GM12878 (cell line): ENCODE measurements around the gene TECTA. TPM values are rescaled to one million over a fixed set of nuclear protein-coding genes. Genes with fewer than 3 reads are reported as not detected.

Experiments used
- ATAC-seq: fragments of 200-7000 bp; cut with Tn5 transposase; 3 replicates; pipeline ENCODE4 v1.9.1; 2020; ENCODE audit warnings: mild to moderate bottlenecking, moderate library complexity
- BruUV-seq: library from RNA; stranded (reverse); fragments of 400-500 nt; replicated peaks from 2 replicates; lab custom pipeline; 2021; lab: Mats Ljungman, UMichigan
- CTCF ChIA-PET: fragments of 300-600 bp; sonication (Branson Sonifier 250); formaldehyde crosslinking; extraction: SDS; loops from one replicate; lab custom pipeline; 2021; ENCODE audit warnings: inconsistent platforms; lab: Yijun Ruan, JAX
- POLR2A ChIA-PET: fragments of 350-600 bp; formaldehyde crosslinking; extraction: SDS; loops from one replicate; lab custom pipeline; 2021; ENCODE audit warnings: inconsistent platforms; lab: Charles Lee
- RAD21 ChIA-PET: fragments of 300-600 bp; sonication (Branson Sonifier 250); formaldehyde crosslinking; loops from one replicate; lab custom pipeline; 2023; ENCODE audit warnings: antibody characterized with exemption; ENCODE audit not compliant: unreplicated experiment; lab: Charles Lee
- SMC1A ChIA-PET: fragments of 300-600 bp; sonication (Branson Sonifier 250); formaldehyde crosslinking; loops from one replicate; lab custom pipeline; 2023; ENCODE audit not compliant: unreplicated experiment, uncharacterized antibody; lab: Charles Lee
- DNase-seq: peaks from one replicate; pipeline ENCODE4 v3.0.0-alpha.2; 2011; ENCODE audit warnings: low read depth, low spot score
- FAIRE-seq: peaks from 3 replicates; lab custom pipeline; 2011; peaks lifted over from hg19 to GRCh38; lab: Jason Lieb, UNC
- H2AFZ ChIP-seq: 2 replicates; pipeline ENCODE4 v1.6.0; 2011; ENCODE audit warnings: low read depth, low read length, control low read depth; ENCODE audit not compliant: control insufficient read depth
- H3K27ac ChIP-seq: 2 replicates; pipeline ENCODE4 v1.5.1; 2011; ENCODE audit warnings: control low read depth; ENCODE audit not compliant: control insufficient read depth, insufficient read depth
- H3K27me3 ChIP-seq, 2 experiments: replicated peaks in 1 of 2; 2 replicates each; pipeline versions ENCODE4 v1.6.0 to v1.6.1; 2011; ENCODE audit warnings: low read length in 1 of 2; ENCODE audit not compliant: control insufficient read depth in 2 of 2, insufficient read depth in 2 of 2
- H3K36me3 ChIP-seq, 2 experiments: 2 replicates each; pipeline ENCODE4 v1.5.1; 2011; ENCODE audit warnings: low read length in 1 of 2; ENCODE audit not compliant: control insufficient read depth in 2 of 2, insufficient read depth in 2 of 2
- H3K4me1 ChIP-seq: 2 replicates; pipeline ENCODE4 v1.6.1; 2011; ENCODE audit warnings: mild to moderate bottlenecking, low read length, moderate library complexity, mixed read lengths; ENCODE audit not compliant: control insufficient read depth, insufficient read depth
- H3K4me2 ChIP-seq: 2 replicates; pipeline ENCODE4 v1.6.0; 2011; ENCODE audit warnings: control low read depth; ENCODE audit not compliant: control insufficient read depth, insufficient read depth
- H3K4me3 ChIP-seq: fragments of 200-600 bp; sonication (generic); 2 replicates; pipeline ENCODE4 v1.5.1; 2016
- H3K79me2 ChIP-seq: 2 replicates; pipeline ENCODE4 v1.6.0; 2011; ENCODE audit warnings: low read length; ENCODE audit not compliant: control insufficient read depth, insufficient read depth
- H3K9ac ChIP-seq: 2 replicates; pipeline ENCODE4 v1.8.0; 2011; ENCODE audit warnings: low read length, control low read depth, mixed read lengths; ENCODE audit not compliant: control insufficient read depth, insufficient read depth
- H3K9me3 ChIP-seq: replicated peaks from 3 replicates; pipeline ENCODE4 v1.5.1; 2011; ENCODE audit warnings: mild to moderate bottlenecking, low read length; ENCODE audit not compliant: control insufficient read depth, insufficient read depth
- H4K20me1 ChIP-seq: 2 replicates; pipeline ENCODE4 v1.6.0; 2011; ENCODE audit not compliant: control insufficient read depth, insufficient read depth
- BCL11A ChIP-seq: IDR thresholded peaks from 2 replicates; pipeline ENCODE4 v1.6.1; 2011; ENCODE audit warnings: low read depth, low read length
- EED ChIP-seq: sonication (generic); IDR thresholded peaks from 2 replicates; pipeline ENCODE4 v1.6.1; 2016; ENCODE audit warnings: antibody characterized with exemption, low read depth
- GABPA ChIP-seq: IDR thresholded peaks from 2 replicates; pipeline ENCODE4 v1.6.1; 2014; ENCODE audit warnings: antibody characterized with exemption, low read depth, mild to moderate bottlenecking, inconsistent platforms
- NBN ChIP-seq: fragments of 450-650 bp; IDR thresholded peaks from 2 replicates; pipeline ENCODE4 v1.6.1; 2016
- NRF1 ChIP-seq: conservative IDR thresholded peaks from 2 replicates; pipeline ENCODE4 v1.6.1; 2011; ENCODE audit warnings: mild to moderate bottlenecking, low read depth, low read length, improper control_type of control experiment
- SREBF2 ChIP-seq: IDR thresholded peaks from 2 replicates; pipeline ENCODE4 v1.6.1; 2012; ENCODE audit warnings: mild to moderate bottlenecking, low read length
- TAF1 ChIP-seq: IDR thresholded peaks from 2 replicates; pipeline ENCODE4 v1.6.1; 2011; ENCODE audit warnings: mild to moderate bottlenecking, low read depth, low read length, borderline replicate concordance
- ZSCAN29 ChIP-seq: fragments of 450-650 bp; IDR thresholded peaks from 2 replicates; pipeline ENCODE4 v1.6.1; 2017; ENCODE audit warnings: mild to moderate bottlenecking, moderate library complexity
- WGBS: methylation state at CpG from one replicate; pipeline ENCODE4 v1.1.6; 2016; ENCODE audit warnings: low lambda C conversion rate; ENCODE audit not compliant: insufficient replicate concordance, insufficient coverage; ENCODE audit errors: missing lambda C conversion rate; 5-methylcytosine and 5-hydroxymethylcytosine counted together
- in situ Hi-C: fragments of 300-500 bp; cut with MboI; formaldehyde crosslinking; loops from 9 replicates; pipeline ENCODE4 v1.14.3; 2018; ENCODE audit warnings: mixed read lengths
- intact Hi-C: fragments of 100-400 bp; cut with micrococcal nuclease; formaldehyde crosslinking; loops from one replicate; pipeline ENCODE4 v1.14.2; 2022; ENCODE audit not compliant: unreplicated experiment
- polyA plus RNA-seq, 11 experiments: library from polyadenylated mRNA; depleted of rRNA in 4 of 11; unstranded in 6 of 11; stranded (reverse) in 5 of 11; fragments of >200 nt; fragmentation: Nextera tagmentation in 4 of 11; fragmentation: Illumina TruSeq in 1 of 11; extraction: Ambion mirVana in 4 of 11; extraction: Trizol in 1 of 11; gene quantifications; 1 replicate in 1 of 11; 2 replicates in 10 of 11; pipeline versions ENCODE4 v1.2.1 to v1.2.3, GENCODE V29; 2011 to 2016; ENCODE audit warnings: inconsistent platforms in 2 of 11, missing spikeins in 2 of 11, low read depth in 1 of 11
- total RNA-seq, 4 experiments: library from RNA; depleted of rRNA in 3 of 4; stranded (reverse); fragments of >200 nt in 3 of 4; fragmentation: Illumina TruSeq in 1 of 4; extraction: Trizol in 1 of 4; gene quantifications; 2 replicates each; pipeline versions ENCODE4 v1.2.1 to v1.2.3, GENCODE V29; 2013 to 2021
- TF ChIP-seq, protein P1 (sequence below): fragments of 450-650 bp; formaldehyde crosslinking; IDR thresholded peaks from 2 replicates; pipeline ENCODE4 v1.4.0; 2022; ENCODE audit warnings: mild to moderate bottlenecking, moderate library complexity

The TECTA gene
- total and polyA plus RNA-seq, 10 of the 15 experiments (the other 5 are each of a cell fraction or from before 2014, with no cell fraction given), result under 0.01 to 0.14 (median 0.05) TPM; not detected in 1

DNA sequence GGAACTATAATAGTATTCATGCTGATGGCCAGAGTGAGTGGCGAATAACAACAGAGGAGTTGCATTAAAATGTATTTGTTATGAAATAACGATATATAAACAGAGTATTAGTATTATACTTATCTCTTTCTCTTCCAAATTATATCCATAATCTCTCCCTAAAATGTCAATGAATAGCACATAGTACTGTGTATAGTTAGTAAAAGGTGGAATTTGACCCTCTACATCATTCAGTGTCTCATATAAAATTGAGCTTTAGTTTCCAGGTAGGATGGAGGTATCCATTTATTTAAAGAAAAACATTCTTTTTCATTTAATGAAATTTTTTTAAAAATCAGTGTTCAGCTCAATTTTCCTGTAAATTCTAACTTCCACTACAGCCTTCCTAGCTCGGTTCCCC, 34.4 kb upstream of the TECTA start:
- Histone ChIP-seq H3K4me1 (peaks cover 14% of the 10 kb centered on the region; the same call in 1 of the 2 replicates), H3K4me3 (no peak overlapping the region), H4K20me1 (no peaks in the 10 kb centered on the region), H2AFZ (no peak overlapping the region), H3K79me2 (no peaks in the 10 kb centered on the region), H3K9me3 (no peaks in the 10 kb centered on the region; the same call in 2 of the 3 replicates), H3K4me2 (no peak overlapping the region), H3K36me3 (peaks cover 0 to 2% of the 10 kb centered on the region in 2 experiments; a peak in 2 of 4 replicates), H3K27ac (no peak overlapping the region), H3K27me3 (no peaks in the 10 kb centered on the region), H3K9ac (no peak overlapping the region)
- DNase-seq, result no peak
- in situ Hi-C loops (no loop called here), intact Hi-C loops (no loop called here)
- SMC1A ChIA-PET, result interaction anchor here (1.0 to 1.5 kb wide), 6 partner anchors 9 to 76 kb away, joined by 3 to 7 read pairs (median 4); no protein-coding TSS in a partner anchor
- ATAC-seq, result no peak
- no peak for TF ChIP-seq NRF1
- TF ChIP-seq ZSCAN29, result no peak
- TF ChIP-seq, protein P1, sequence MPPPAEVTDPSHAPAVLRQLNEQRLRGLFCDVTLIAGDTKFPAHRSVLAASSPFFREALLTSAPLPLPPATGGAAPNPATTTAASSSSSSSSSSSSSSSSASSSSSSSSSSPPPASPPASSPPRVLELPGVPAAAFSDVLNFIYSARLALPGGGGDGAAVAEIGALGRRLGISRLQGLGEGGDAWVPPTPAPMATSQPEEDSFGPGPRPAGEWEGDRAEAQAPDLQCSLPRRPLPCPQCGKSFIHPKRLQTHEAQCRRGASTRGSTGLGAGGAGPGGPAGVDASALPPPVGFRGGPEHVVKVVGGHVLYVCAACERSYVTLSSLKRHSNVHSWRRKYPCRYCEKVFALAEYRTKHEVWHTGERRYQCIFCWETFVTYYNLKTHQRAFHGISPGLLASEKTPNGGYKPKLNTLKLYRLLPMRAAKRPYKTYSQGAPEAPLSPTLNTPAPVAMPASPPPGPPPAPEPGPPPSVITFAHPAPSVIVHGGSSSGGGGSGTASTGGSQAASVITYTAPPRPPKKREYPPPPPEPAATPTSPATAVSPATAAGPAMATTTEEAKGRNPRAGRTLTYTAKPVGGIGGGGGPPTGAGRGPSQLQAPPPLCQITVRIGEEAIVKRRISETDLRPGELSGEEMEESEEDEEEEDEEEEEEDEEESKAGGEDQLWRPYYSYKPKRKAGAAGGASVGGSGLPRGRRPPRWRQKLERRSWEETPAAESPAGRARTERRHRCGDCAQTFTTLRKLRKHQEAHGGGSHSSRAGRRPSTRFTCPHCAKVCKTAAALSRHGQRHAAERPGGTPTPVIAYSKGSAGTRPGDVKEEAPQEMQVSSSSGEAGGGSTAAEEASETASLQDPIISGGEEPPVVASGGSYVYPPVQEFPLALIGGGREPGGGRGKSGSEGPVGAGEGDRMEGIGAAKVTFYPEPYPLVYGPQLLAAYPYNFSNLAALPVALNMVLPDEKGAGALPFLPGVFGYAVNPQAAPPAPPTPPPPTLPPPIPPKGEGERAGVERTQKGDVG, result no peak
- no peak for TF ChIP-seq EED
- TF ChIP-seq GABPA, result no peak
- TF ChIP-seq SREBF2, result no peak
- TF ChIP-seq NBN, result no peak
- no peak for TF ChIP-seq TAF1
- TF ChIP-seq BCL11A, result no peak
- RAD21 ChIA-PET, result interaction anchor here (0.7 to 1.1 kb wide), 2 partner anchors 9 to 12 kb away, joined by 3 read pairs; no protein-coding TSS in a partner anchor
- POLR2A ChIA-PET, result no interaction called here
- CTCF ChIA-PET, result interaction anchor here (0.7 to 1.9 kb wide), 3 partner anchors 9 to 137 kb away, joined by 3 to 8 read pairs (median 3); no protein-coding TSS in a partner anchor
- FAIRE-seq, result no peak
- BruUV-seq, result no TSS peak
- WGBS, result 97% methylated on average over 3 of the region's 3 CpGs
